Testis (tissue), 3 donors: ENCODE results near the gene NUPR1. TPM values are rescaled to one million over a fixed set of nuclear protein-coding genes. Genes with fewer than 3 reads are reported as not detected.
"Not testable (repeated sequence)": the region's sequence is repeated elsewhere in the genome, so short reads cannot be mapped to it uniquely, and the experiment has no call there.

Source experiments
- DNase-seq: peaks from one replicate; pipeline ENCODE4 v3.0.0-alpha.2; 2019
- H3K27ac ChIP-seq, 2 donors: fragments of 200-600 bp; sonication (generic); one replicate each; pipeline ENCODE4 v1.5.1; 2019
- H3K27me3 ChIP-seq: fragments of 200-600 bp; sonication (generic); one replicate; pipeline ENCODE4 v1.5.1; 2019
- H3K36me3 ChIP-seq: fragments of 200-600 bp; sonication (generic); one replicate; pipeline ENCODE4 v1.5.1; 2017; ENCODE audit warnings: low read depth; ENCODE audit errors: missing control alignments
- H3K4me1 ChIP-seq: fragments of 200-600 bp; sonication (generic); one replicate; pipeline ENCODE4 v1.5.1; 2019
- H3K4me3 ChIP-seq, 2 donors: fragments of 200-600 bp; sonication (generic); one replicate each; pipeline ENCODE4 v1.5.1; 2017 to 2019
- H3K9me3 ChIP-seq: fragments of 200-600 bp; sonication (generic); one replicate; pipeline ENCODE4 v1.5.1; 2017
- POLR2A ChIP-seq: fragments of 450-650 bp; IDR thresholded peaks from one replicate; pipeline ENCODE4 v1.6.1; 2017; ENCODE audit warnings: antibody characterized with exemption, mild to moderate bottlenecking, moderate library complexity
- whole genome bisulfite sequencing, 2 donors: methylation state at CpG; one replicate each; pipeline ENCODE4 v1.1.5; 2018; 5-methylcytosine and 5-hydroxymethylcytosine counted together
- intact Hi-C: fragments of 100-400 bp; cut with DNase I; formaldehyde crosslinking; loops from one replicate; pipeline ENCODE4 v1.15.1; 2023; ENCODE audit warnings: low total_unique reads
- polyA plus RNA-seq: library from polyadenylated mRNA; stranded (reverse); fragments of 350-450 nt; fragmentation: Illumina TruSeq; extraction: RNeasy Lipid Tissue Mini Kit (QIAGEN cat#74804); gene quantifications from one replicate; pipeline ENCODE4 v1.2.3, GENCODE V29; 2014; ENCODE audit warnings: low read depth, low replicate concordance; ENCODE audit not compliant: insufficient read depth
- total RNA-seq, 2 donors: library from RNA; depleted of rRNA; stranded (reverse); fragments of >200 nt; gene quantifications; one replicate each; pipeline ENCODE4 v1.2.3, GENCODE V29; 2016
- TF ChIP-seq, protein P1 (sequence below), 3 experiments: fragments of 450-650 bp in 2 of 3; fragments of 200-600 bp in 1 of 3; sonication (generic) in 1 of 3; IDR thresholded peaks; one replicate each; pipeline ENCODE4 v1.5.1; 2016 to 2019; ENCODE audit warnings: antibody characterized with exemption in 3 of 3, mild to moderate bottlenecking in 2 of 3, moderate library complexity in 1 of 3

Gene NUPR1
- total and polyA plus RNA-seq, 3 donors from 2014 or later, result 38.0 to 159 (median 46.6) TPM

DNA sequence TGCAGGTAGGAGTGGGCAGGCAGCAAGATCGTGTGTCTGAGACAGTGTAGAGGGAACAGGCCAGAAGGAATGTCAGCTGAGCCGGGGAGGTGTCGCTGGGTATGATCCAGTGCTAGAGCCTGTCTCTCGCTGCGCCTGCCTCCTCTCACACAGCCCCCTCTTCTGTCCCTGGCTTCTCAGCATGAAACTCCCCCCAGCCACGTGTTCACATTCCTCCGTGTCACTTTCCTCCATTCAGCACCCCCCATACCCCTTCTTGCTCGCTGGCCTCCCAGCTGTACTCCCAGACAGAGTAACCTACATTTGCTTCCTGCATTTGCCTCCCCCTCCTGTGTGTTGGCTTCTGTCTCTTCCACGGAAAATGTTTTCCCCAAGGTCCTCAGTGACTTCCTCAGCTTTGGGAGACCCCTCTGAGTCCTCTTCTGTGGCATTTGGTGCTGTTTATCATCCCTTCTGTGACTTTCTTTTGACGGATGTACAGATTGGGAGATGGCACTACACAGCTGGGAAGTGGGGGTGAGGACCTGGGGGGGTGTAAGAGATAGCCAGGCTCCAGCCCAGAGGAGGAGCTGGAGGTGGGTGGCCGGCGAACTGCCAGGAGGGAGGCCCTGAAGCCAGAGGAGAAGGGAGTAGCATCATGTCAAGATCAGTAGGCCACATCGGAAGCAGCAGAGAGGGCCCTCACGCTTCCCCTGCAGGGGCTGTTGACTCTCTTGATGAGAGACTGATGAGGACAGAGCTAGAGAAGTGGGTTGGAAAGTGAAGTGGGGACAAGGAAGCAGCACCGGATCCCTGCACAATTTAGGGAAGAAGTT lies 34.1 kb upstream of the NUPR1 start:
- TF ChIP-seq, protein P1, sequence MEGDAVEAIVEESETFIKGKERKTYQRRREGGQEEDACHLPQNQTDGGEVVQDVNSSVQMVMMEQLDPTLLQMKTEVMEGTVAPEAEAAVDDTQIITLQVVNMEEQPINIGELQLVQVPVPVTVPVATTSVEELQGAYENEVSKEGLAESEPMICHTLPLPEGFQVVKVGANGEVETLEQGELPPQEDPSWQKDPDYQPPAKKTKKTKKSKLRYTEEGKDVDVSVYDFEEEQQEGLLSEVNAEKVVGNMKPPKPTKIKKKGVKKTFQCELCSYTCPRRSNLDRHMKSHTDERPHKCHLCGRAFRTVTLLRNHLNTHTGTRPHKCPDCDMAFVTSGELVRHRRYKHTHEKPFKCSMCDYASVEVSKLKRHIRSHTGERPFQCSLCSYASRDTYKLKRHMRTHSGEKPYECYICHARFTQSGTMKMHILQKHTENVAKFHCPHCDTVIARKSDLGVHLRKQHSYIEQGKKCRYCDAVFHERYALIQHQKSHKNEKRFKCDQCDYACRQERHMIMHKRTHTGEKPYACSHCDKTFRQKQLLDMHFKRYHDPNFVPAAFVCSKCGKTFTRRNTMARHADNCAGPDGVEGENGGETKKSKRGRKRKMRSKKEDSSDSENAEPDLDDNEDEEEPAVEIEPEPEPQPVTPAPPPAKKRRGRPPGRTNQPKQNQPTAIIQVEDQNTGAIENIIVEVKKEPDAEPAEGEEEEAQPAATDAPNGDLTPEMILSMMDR (IDR thresholded peaks at IDR 0.05), result no peak
- no peak for TF ChIP-seq POLR2A
- H3K36me3 ChIP-seq, result no peaks in the 10 kb centered on the region
- WGBS, 2 donors, result 31 to 41% methylated on average over 15 of the region's 15 CpGs
- H3K27me3 ChIP-seq, result no peaks in the 10 kb centered on the region
- H3K9me3 ChIP-seq, result no peaks in the 10 kb centered on the region
- no peak overlapping the region for H3K4me3 ChIP-seq
- H3K4me1 ChIP-seq, result peaks cover 36% of the 10 kb centered on the region
- intact Hi-C loops, result no loop called here
- peak overlapping the region; percentile 83 for H3K27ac ChIP-seq
- DNase-seq, result peak; percentile 94

DNA sequence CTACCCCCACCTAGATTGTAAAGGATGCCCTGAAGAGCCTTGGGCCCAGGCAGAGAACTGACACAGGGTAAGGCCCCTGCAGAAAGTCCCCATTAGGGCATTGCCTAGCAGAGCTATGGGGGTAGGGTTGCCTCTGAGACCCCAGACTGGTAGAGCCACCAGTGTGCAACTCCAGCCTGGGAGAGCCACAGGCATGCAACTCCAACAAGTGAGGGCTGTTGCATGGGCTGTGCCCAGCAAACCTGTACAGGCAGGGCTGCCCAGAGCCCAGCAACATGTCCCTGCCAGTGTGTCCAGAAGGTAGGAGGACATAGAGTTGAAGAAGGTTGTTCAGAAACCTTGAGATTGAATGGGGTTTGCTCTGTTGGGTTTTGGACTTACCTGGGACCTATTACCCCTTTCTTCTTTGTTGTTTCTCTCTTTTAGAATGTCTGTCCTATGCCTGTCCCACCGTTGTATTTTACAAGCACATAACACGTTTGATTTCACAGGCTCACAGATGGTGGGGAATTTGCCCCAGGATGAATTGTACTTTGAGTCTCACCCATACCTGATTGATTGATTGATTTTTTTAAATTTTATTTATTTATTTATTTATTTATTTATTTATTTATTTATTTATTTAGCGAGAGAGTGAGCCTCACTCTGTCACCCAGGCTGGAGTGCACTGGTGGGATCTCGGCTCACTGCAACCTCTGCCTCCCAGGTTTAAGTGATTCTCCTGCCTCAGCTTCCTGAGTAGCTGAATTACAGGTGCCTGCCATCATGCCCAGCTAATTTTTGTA lies 31.4 kb upstream of the NUPR1 start:
- WGBS, 2 donors, result 89 to 96% methylated on average over 4 of the region's 4 CpGs
- intact Hi-C loops, result no loop called here

DNA sequence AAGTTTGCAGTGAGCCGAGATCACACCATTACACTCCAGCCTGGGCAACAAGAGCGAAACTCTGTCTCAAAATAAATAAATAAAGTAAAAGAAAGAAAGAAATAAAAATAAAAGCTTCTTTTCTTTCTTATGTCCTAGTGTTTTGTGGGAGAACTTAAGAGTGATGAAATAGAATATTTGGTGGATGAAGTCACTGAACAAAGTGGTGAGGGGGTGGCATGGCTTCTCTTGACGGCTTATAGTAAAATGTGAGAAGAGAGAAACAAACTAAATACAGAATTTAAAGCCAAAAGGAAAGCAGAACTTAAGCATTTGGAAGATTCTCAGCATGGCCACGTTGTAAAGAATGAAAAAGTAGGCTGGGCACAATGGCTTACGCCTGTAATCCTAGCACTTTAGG lies 30.2 kb upstream of the NUPR1 start:
- intact Hi-C loops, result no loop called here
- DNase-seq, result no peak
- no peak overlapping the region for H3K27ac ChIP-seq
- no peaks in the 10 kb centered on the region for H3K36me3 ChIP-seq
- 84 to 93% methylated on average over 5 of the region's 5 CpGs for WGBS, 2 donors
- peaks cover 25% of the 10 kb centered on the region for H3K4me1 ChIP-seq
- no peaks in the 10 kb centered on the region for H3K9me3 ChIP-seq
- no peak for TF ChIP-seq POLR2A
- TF ChIP-seq, protein P1 (IDR thresholded peaks at IDR 0.05), result no peak
- H3K4me3 ChIP-seq, result no peak overlapping the region
- no peaks in the 10 kb centered on the region for H3K27me3 ChIP-seq

More for the DNA sequence above, 31.4 kb upstream of the NUPR1 start:
- H3K4me1 ChIP-seq, result peaks cover 36% of the 10 kb centered on the region
- TF ChIP-seq POLR2A, result no peak
- TF ChIP-seq, protein P1 (IDR thresholded peaks at IDR 0.05), result no peak
- H3K27ac ChIP-seq, result no peak overlapping the region
- H3K9me3 ChIP-seq, result no peaks in the 10 kb centered on the region
- DNase-seq, result no peak
- no peak overlapping the region for H3K4me3 ChIP-seq
- no peaks in the 10 kb centered on the region for H3K36me3 ChIP-seq
- no peaks in the 10 kb centered on the region for H3K27me3 ChIP-seq

DNA sequence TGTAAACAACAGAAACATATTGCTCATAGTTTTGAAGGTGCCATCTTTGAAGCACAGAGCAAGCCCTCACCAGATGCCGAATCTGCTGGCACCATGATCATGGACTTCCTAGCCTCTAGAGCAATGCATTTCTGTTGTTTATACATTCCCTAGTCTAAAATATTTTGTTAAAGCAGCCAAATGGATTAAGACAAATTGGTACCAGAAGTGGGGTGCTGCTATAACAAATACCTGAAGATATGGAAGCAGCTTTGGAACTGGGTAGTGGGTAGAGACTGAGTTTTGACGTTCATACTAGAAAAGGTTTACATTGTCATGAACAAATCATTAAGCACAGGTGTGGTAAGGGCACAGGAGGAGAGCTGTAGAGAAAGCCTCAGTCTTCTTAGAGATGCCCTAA lies 28.5 kb upstream of the NUPR1 start:
- intact Hi-C loops, result no loop called here

DNA sequence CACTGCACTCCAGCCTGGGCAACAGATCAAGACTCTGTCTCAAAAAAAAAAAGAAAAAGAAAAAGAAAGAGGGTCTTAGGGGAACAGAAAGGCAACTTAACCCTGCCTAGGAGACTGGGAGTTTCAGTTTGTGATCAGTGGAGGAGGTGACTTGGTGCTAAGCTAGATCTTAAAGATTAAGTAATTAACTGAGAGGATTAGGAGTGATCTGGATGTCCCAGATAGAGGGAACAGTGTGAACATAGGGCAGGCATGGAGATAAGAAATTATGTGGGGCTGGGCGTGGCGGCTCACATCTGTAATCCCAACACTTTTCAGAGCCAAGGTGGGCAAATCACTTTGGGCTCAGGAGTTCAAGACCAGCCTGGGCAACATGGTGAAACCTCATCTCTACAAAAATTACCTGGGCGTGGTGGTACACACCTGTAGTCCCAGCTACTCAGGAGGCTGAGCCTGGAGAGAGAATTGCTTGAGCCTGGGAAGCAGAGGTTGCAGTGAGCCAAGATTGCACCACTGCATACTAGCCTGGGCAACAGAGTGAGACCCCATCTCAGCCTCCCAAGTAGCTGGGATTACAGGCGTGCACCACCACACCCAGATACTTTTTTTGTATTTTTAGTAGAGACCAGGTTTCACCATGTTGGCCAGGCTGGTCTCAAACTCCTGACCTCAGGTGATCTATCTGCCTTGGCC lies 27.6 kb upstream of the NUPR1 start:
- H3K36me3 ChIP-seq, DNase-seq, H3K4me3 ChIP-seq, H3K27ac ChIP-seq, H3K9me3 ChIP-seq, H3K27me3 ChIP-seq, intact Hi-C loops: not testable (repeated sequence)
- 90 to 96% methylated on average over 4 of the region's 4 CpGs for WGBS, 2 donors
- H3K4me1 ChIP-seq, result peaks cover 11% of the 10 kb centered on the region

More for the DNA sequence above, 28.5 kb upstream of the NUPR1 start:
- TF ChIP-seq POLR2A, result no peak
- TF ChIP-seq, protein P1 (IDR thresholded peaks at IDR 0.05), result no peak
- H3K27ac ChIP-seq, result no peak overlapping the region
- H3K27me3 ChIP-seq, result no peaks in the 10 kb centered on the region
- no peak for DNase-seq
- H3K9me3 ChIP-seq, result no peaks in the 10 kb centered on the region
- no peaks in the 10 kb centered on the region for H3K36me3 ChIP-seq
- H3K4me1 ChIP-seq, result peaks cover 11% of the 10 kb centered on the region
- WGBS, 2 donors, result 92 to 98% methylated on average over 2 of the region's 2 CpGs
- no peak overlapping the region for H3K4me3 ChIP-seq
